ENCODE measurements around the gene HNF1A. TPM values are rescaled to one million over a fixed set of nuclear protein-coding genes. Genes with fewer than 3 reads are reported as not detected.

HNF1A gene
- total RNA-seq: not detected

DNA sequence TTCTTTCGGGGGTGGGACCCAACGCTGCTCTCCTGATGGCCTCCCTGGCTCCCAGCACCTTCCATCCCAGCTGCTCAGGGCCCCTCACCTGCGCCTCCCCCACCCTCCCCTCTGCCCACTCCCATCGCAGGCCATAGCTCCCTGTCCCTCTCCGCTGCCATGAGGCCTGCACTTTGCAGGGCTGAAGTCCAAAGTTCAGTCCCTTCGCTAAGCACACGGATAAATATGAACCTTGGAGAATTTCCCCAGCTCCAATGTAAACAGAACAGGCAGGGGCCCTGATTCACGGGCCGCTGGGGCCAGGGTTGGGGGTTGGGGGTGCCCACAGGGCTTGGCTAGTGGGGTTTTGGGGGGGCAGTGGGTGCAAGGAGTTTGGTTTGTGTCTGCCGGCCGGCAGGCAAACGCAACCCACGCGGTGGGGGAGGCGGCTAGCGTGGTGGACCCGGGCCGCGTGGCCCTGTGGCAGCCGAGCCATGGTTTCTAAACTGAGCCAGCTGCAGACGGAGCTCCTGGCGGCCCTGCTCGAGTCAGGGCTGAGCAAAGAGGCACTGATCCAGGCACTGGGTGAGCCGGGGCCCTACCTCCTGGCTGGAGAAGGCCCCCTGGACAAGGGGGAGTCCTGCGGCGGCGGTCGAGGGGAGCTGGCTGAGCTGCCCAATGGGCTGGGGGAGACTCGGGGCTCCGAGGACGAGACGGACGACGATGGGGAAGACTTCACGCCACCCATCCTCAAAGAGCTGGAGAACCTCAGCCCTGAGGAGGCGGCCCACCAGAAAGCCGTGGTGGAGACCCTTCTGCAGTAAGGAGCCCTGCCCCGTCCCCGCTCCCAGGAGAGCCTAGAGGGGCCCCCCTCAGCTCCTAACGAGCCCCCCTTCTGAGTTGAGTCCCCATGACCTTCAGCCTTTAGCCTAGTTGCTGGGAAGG, at the start of gene HNF1A:
HNF1A (plus strand) TSS at position 248 of the 924 bp plus-strand sequence; CDS start at position 474, 226 bp downstream.
- no peaks in the 10 kb centered on the region for H3K36me3 ChIP-seq
- H3K4me1 ChIP-seq: no peaks in the 10 kb centered on the region
- TF ChIP-seq CTCF (IDR thresholded peaks at IDR 0.05): no peak
- H3K9me3 ChIP-seq: no peaks in the 10 kb centered on the region
- H3K27ac ChIP-seq: no peak within 1 kb of the TSS
- no peaks in the 10 kb centered on the region for H3K27me3 ChIP-seq
- no peak for DNase-seq (ENCODE audit: low spot score)
- no peak within 1 kb of the TSS for H3K4me3 ChIP-seq

- no peak for DNase-seq (ENCODE audit: low spot score)
- TF ChIP-seq CTCF (IDR thresholded peaks at IDR 0.05): no peak
- H3K27ac ChIP-seq: no peak overlapping the region
- no peaks in the 10 kb centered on the region for H3K4me1 ChIP-seq
- H3K36me3 ChIP-seq: no peaks in the 10 kb centered on the region
- no peaks in the 10 kb centered on the region for H3K27me3 ChIP-seq
- no peak overlapping the region for H3K4me3 ChIP-seq
- H3K9me3 ChIP-seq: no peaks in the 10 kb centered on the region
These were observed 49.3 kb upstream of the HNF1A start for GRCh38 chr12:120928864-120929652.

DNA sequence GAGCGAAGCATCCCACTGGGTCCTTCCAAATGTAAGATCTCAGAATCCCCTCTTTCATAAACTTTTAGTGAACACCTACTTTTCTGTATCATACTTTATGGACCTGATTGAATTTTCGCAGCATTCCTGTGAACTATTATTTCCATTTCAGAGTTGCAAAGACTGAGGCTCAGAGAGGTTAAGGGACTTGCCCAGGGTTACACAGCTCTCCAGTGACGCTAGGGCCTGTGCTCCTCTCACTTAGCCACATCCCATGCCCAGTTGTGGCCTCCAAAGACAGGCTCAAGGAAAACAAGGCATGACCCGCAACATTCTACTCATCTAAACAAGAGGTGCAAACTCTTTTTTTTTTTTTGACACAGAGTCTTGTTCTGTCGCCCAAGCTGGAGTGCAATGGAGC, 48.3 kb upstream of the HNF1A start:
- no peak for DNase-seq (ENCODE audit: low spot score)
- TF ChIP-seq CTCF (IDR thresholded peaks at IDR 0.05): no peak

GRCh38 chr12:120932058-120932457, 46.3 kb upstream of the HNF1A start:
- no peak overlapping the region for H3K27ac ChIP-seq
- DNase-seq (ENCODE audit: low spot score): no peak
- H3K4me3 ChIP-seq: no peak overlapping the region
- H3K9me3 ChIP-seq: no peaks in the 10 kb centered on the region
- no peaks in the 10 kb centered on the region for H3K36me3 ChIP-seq
- no peak for TF ChIP-seq CTCF (IDR thresholded peaks at IDR 0.05)
- no peaks in the 10 kb centered on the region for H3K4me1 ChIP-seq
- H3K27me3 ChIP-seq: no peaks in the 10 kb centered on the region

More for the DNA sequence above, 48.3 kb upstream of the HNF1A start:
- H3K9me3 ChIP-seq: no peaks in the 10 kb centered on the region
- H3K4me1 ChIP-seq: no peaks in the 10 kb centered on the region
- H3K27me3 ChIP-seq: no peaks in the 10 kb centered on the region
- H3K36me3 ChIP-seq: no peaks in the 10 kb centered on the region
- H3K27ac ChIP-seq: no peak overlapping the region
- H3K4me3 ChIP-seq: no peak overlapping the region

- no peaks in the 10 kb centered on the region for H3K36me3 ChIP-seq
- no peaks in the 10 kb centered on the region for H3K4me1 ChIP-seq
- no peak for TF ChIP-seq CTCF (IDR thresholded peaks at IDR 0.05)
- DNase-seq (ENCODE audit: low spot score): no peak
- no peaks in the 10 kb centered on the region for H3K27me3 ChIP-seq
- no peak overlapping the region for H3K27ac ChIP-seq
- no peak overlapping the region for H3K4me3 ChIP-seq
- H3K9me3 ChIP-seq: no peaks in the 10 kb centered on the region
These were observed 45.3 kb upstream of the HNF1A start for GRCh38 chr12:120932956-120933526.

All from right atrium auricular region (tissue), 2 donors.